Effector memory CD8-positive, alpha-beta T cell (primary cell): ENCODE results near the gene GRID2IP.

ENCODE experiments used
- ATAC-seq: fragments of 150-1000 bp; cut with Tn5 transposase; replicated peaks from 2 replicates; pipeline ENCODE4 v1.10.0; 2021; ENCODE audit warnings: mild to moderate bottlenecking, moderate library complexity
- DNase-seq, 3 experiments: peaks; one replicate each; pipeline ENCODE4 v3.0.0; 2021
- H3K27ac Mint-ChIP-seq, 2 donors: one replicate each; pipeline ENCODE4 v1.8.0; 2022; ENCODE audit warnings: mild to moderate bottlenecking in 2 of 2, mixed read lengths in 2 of 2, moderate library complexity in 2 of 2
- H3K27me3 Mint-ChIP-seq, 2 donors: one replicate each; pipeline ENCODE4 v1.8.0; 2022; ENCODE audit warnings: mixed read lengths in 2 of 2
- H3K36me3 Mint-ChIP-seq: one replicate; pipeline ENCODE4 v1.8.0; 2022; ENCODE audit warnings: mild to moderate bottlenecking, moderate library complexity, mixed read lengths; ENCODE audit not compliant: insufficient read depth
- H3K4me1 Mint-ChIP-seq, 2 donors: one replicate each; pipeline ENCODE4 v1.8.0; 2022; ENCODE audit warnings: low read depth in 2 of 2, mixed read lengths in 2 of 2
- H3K4me3 Mint-ChIP-seq, 2 donors: one replicate each; pipeline ENCODE4 v1.8.0; 2022; ENCODE audit warnings: mild to moderate bottlenecking in 2 of 2, mixed read lengths in 2 of 2, moderate library complexity in 2 of 2
- H3K9me3 Mint-ChIP-seq, 2 donors: one replicate each; pipeline ENCODE4 v1.8.0; 2022; ENCODE audit warnings: mixed read lengths in 2 of 2

The GRID2IP gene

GRCh38 chr7:6501586-6502564 lies 49.4 kb downstream of the GRID2IP start:
- DNase-seq (no peak), ATAC-seq (no peak)
- Mint-ChIP-seq H3K27me3 (no peaks in the 10 kb centered on the region), H3K4me3 (peak overlapping the region in 1 of 2 donors; percentile 15), H3K36me3 (peaks cover 6% of the 10 kb centered on the region), H3K4me1 (peaks cover 3 to 10% of the 10 kb centered on the region in 2 donors), H3K9me3 (no peaks in the 10 kb centered on the region), H3K27ac (no peak overlapping the region)

- no peak overlapping the region for H3K27ac Mint-ChIP-seq
- DNase-seq (no peak), ATAC-seq (no peak)
- H3K4me3 Mint-ChIP-seq: no peak overlapping the region
- H3K9me3 Mint-ChIP-seq: no peaks in the 10 kb centered on the region
- peaks cover 6% of the 10 kb centered on the region for H3K36me3 Mint-ChIP-seq
- peaks cover 3 to 10% of the 10 kb centered on the region in 2 donors for H3K4me1 Mint-ChIP-seq
- H3K27me3 Mint-ChIP-seq: no peaks in the 10 kb centered on the region
Observed at GRCh38 chr7:6500691-6501090, 50.6 kb downstream of the GRID2IP start.

GRCh38 chr7:6497994-6498393 lies 53.3 kb downstream of the GRID2IP start:
- ATAC-seq (no peak), DNase-seq (no peak)
- H3K27me3 Mint-ChIP-seq: peaks cover 0 to 1% of the 10 kb centered on the region in 2 donors
- H3K4me1 Mint-ChIP-seq: no peaks in the 10 kb centered on the region
- no peak overlapping the region for H3K4me3 Mint-ChIP-seq
- no peaks in the 10 kb centered on the region for H3K9me3 Mint-ChIP-seq
- peaks cover 2% of the 10 kb centered on the region for H3K36me3 Mint-ChIP-seq
- no peak overlapping the region for H3K27ac Mint-ChIP-seq

- H3K4me3 Mint-ChIP-seq: no peak overlapping the region
- no peak overlapping the region for H3K27ac Mint-ChIP-seq
- H3K9me3 Mint-ChIP-seq: no peaks in the 10 kb centered on the region
- H3K27me3 Mint-ChIP-seq: peaks cover 2 to 5% of the 10 kb centered on the region in 2 donors
- H3K4me1 Mint-ChIP-seq: no peaks in the 10 kb centered on the region
- peaks cover 2% of the 10 kb centered on the region for H3K36me3 Mint-ChIP-seq
- DNase-seq: no peak
- no peak for ATAC-seq
Observed at GRCh38 chr7:6497637-6497905, 53.7 kb downstream of the GRID2IP start.

GRCh38 chr7:6496842-6497636 lies 54.2 kb downstream of the GRID2IP start:
- Mint-ChIP-seq H3K9me3 (no peaks in the 10 kb centered on the region), H3K4me3 (no peak overlapping the region), H3K4me1 (no peaks in the 10 kb centered on the region), H3K27ac (no peak overlapping the region), H3K27me3 (peaks cover 6 to 11% of the 10 kb centered on the region in 2 donors), H3K36me3 (peaks cover 2% of the 10 kb centered on the region)
- no peak for ATAC-seq
- DNase-seq: no peak

- Mint-ChIP-seq H3K36me3 (peaks cover 2% of the 10 kb centered on the region), H3K27me3 (peaks cover 11 to 23% of the 10 kb centered on the region in 2 donors), H3K27ac (no peak overlapping the region), H3K9me3 (no peaks in the 10 kb centered on the region), H3K4me1 (no peaks in the 10 kb centered on the region), H3K4me3 (no peak overlapping the region)
- no peak for ATAC-seq
- DNase-seq: no peak
Observed at GRCh38 chr7:6495597-6496262, 55.5 kb downstream of the GRID2IP start.

- Mint-ChIP-seq H3K4me1 (no peaks in the 10 kb centered on the region), H3K27me3 (peaks cover 11 to 23% of the 10 kb centered on the region in 2 donors), H3K27ac (no peak overlapping the region), H3K9me3 (no peaks in the 10 kb centered on the region), H3K36me3 (no peaks in the 10 kb centered on the region), H3K4me3 (no peak overlapping the region)
- ATAC-seq (no peak), DNase-seq (no peak)
Observed at GRCh38 chr7:6494365-6494764, 56.9 kb downstream of the GRID2IP start.

- Mint-ChIP-seq H3K27me3 (peaks cover 11 to 23% of the 10 kb centered on the region in 2 donors), H3K4me3 (no peak overlapping the region), H3K27ac (no peak overlapping the region), H3K4me1 (no peaks in the 10 kb centered on the region), H3K36me3 (peaks cover under 1% of the 10 kb centered on the region), H3K9me3 (no peaks in the 10 kb centered on the region)
- no peak for ATAC-seq
- no peak for DNase-seq
Observed at GRCh38 chr7:6491194-6491593, 60.1 kb downstream of the GRID2IP start.

GRCh38 chr7:6489612-6490011 lies 61.6 kb downstream of the GRID2IP start:
- DNase-seq (no peak), ATAC-seq (peak; percentile 24)
- no peaks in the 10 kb centered on the region for H3K9me3 Mint-ChIP-seq
- peaks cover under 1 to 1% of the 10 kb centered on the region in 2 donors for H3K4me1 Mint-ChIP-seq
- no peak overlapping the region for H3K27ac Mint-ChIP-seq
- H3K27me3 Mint-ChIP-seq: peaks cover 11 to 23% of the 10 kb centered on the region in 2 donors
- peaks cover 3% of the 10 kb centered on the region for H3K36me3 Mint-ChIP-seq
- no peak overlapping the region for H3K4me3 Mint-ChIP-seq

- DNase-seq (no peak), ATAC-seq (no peak)
- Mint-ChIP-seq H3K9me3 (no peaks in the 10 kb centered on the region), H3K4me1 (peaks cover 9 to 13% of the 10 kb centered on the region in 2 donors), H3K27me3 (peaks cover 5 to 14% of the 10 kb centered on the region in 2 donors), H3K4me3 (no peak overlapping the region), H3K36me3 (peaks cover 13% of the 10 kb centered on the region), H3K27ac (no peak overlapping the region)
Observed at GRCh38 chr7:6487184-6487545, 64.1 kb downstream of the GRID2IP start.

- DNase-seq (no peak), ATAC-seq (no peak)
- Mint-ChIP-seq H3K4me3 (no peak overlapping the region), H3K4me1 (peaks cover 13 to 14% of the 10 kb centered on the region in 2 donors), H3K36me3 (peaks cover 13% of the 10 kb centered on the region), H3K27me3 (peaks cover 5 to 9% of the 10 kb centered on the region in 2 donors), H3K27ac (no peak overlapping the region), H3K9me3 (no peaks in the 10 kb centered on the region)
Observed at GRCh38 chr7:6486438-6487183, 64.7 kb downstream of the GRID2IP start.

- Mint-ChIP-seq H3K4me3 (peak overlapping the region; percentile 89 to 92), H3K36me3 (peaks cover 17% of the 10 kb centered on the region), H3K9me3 (no peaks in the 10 kb centered on the region), H3K27ac (peak overlapping the region; percentile 89 to 93), H3K27me3 (no peaks in the 10 kb centered on the region), H3K4me1 (peaks cover 38 to 51% of the 10 kb centered on the region in 2 donors)
- ATAC-seq (no peak), DNase-seq (no peak)
Observed at GRCh38 chr7:6482743-6483119, 68.5 kb downstream of the GRID2IP start.

GRCh38 chr7:6482307-6482706 lies 69.0 kb downstream of the GRID2IP start:
- H3K9me3 Mint-ChIP-seq: no peaks in the 10 kb centered on the region
- H3K27ac Mint-ChIP-seq: peak overlapping the region; percentile 54 to 89
- H3K4me3 Mint-ChIP-seq: peak overlapping the region; percentile 89 to 92
- peaks cover 39 to 56% of the 10 kb centered on the region in 2 donors for H3K4me1 Mint-ChIP-seq
- no peak for DNase-seq
- ATAC-seq: no peak
- no peaks in the 10 kb centered on the region for H3K27me3 Mint-ChIP-seq
- H3K36me3 Mint-ChIP-seq: peaks cover 17% of the 10 kb centered on the region
